ENCODE measurements around the gene KCNMA1. TPM values are rescaled to one million over a fixed set of nuclear protein-coding genes. Genes with fewer than 3 reads are reported as not detected.

Gene KCNMA1
- total RNA-seq, 2 donors from 2014 or later, result 49.9 to 76.2 TPM

DNA sequence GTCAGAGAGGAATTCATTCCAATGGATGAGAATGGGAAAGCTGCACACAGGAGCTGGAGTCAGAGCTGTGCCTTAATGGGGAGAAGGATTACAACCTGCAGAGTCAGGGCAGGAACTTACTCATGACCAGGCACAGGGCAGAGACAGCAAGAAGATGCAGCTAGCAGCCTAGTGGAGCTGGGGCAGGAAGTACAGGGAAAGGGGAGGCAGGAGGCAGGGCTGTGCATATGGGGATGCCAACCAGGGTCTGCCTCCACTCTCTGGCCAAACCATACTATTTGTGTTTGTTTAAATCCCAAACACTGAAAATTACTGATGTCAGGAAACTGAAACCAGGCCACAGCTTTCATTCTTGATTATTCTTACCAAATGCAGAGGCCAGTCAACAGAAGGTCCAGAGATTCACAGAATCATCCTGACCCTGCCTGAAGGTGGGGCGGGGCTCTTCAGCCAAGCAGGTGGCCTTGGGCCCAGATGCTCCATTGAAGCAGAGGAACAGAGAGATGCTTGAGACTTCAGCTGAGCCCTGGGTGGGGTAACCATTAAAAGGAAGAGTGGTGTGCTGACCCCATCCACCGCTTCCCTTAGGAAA lies 461.9 kb downstream of the KCNMA1 start:
- intact Hi-C loops (cut with DNase I, micrococcal nuclease), result no loop called here
- ATAC-seq (no peak), DNase-seq (no peak)

DNA sequence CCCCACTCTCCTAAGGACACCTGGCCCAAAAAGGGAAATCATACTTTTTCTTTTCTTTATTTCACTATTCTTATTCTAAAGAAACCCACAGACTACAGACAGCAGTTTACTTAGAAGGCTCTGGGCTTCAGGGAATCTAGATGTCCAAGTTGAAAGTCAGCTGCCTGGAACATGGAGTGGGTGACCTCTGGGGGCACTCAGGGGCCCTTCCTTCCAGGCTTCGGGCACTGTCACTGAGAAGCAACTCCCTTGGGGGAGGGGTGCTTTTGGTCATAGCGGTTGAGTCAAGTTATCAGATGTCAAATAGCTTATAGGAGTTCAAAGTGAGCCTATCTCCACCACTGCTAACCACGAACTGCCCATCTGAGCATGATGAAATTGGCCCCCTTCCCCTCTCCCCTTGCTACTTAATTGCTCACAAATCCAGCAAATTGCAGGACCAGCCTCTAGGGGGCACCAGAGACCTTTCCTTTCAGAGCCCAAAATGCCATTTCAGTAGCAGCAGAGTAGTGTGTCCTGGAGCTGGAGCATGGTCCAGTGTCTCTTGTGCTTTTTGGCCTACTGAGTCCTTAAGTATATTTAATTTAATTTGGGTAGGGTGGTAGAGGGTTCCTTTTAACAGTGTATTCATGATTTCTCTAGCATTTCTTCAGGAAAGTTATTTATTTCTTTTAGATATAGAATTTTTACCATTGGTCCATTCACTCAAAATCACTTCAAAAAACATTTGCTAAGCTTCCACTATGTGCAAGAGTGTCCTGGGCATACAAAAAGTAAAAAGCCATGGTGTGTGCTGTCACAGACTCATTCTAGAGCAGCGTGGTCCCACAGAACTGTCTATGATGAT lies 463.8 kb downstream of the KCNMA1 start:
- DNase-seq, result peak in 1 of 2 donors; percentile 75
- intact Hi-C loops (cut with DNase I, micrococcal nuclease), result loop anchor here in 1 of 2 donors (5.0 kb wide), 2 partner anchors 218 to 468 kb away; no protein-coding TSS in a partner anchor
- ATAC-seq, result peak; percentile 73

DNA sequence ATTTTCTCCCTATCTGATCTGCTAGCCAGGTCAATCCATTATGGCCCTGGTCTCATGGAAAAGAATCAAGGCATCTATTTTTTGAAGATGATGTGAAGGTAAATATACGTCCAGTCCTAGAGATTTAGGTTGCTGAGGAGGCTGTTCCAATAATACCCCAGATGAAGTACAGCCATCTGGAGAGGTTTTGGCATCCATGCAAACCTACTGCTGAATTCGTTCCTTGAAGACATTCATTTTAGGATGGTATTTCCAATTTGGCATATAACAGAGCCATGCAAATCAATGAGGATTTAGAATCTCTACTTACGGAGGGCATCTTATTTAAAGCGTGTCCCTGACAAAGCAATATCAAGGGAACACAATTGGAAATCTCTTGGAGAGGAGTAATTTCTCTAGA lies 465.5 kb downstream of the KCNMA1 start:
- ATAC-seq (no peak), DNase-seq (no peak)
- intact Hi-C loops (cut with DNase I, micrococcal nuclease), result loop anchor here in 1 of 2 donors (5.0 kb wide), 2 partner anchors 220 to 470 kb away; no protein-coding TSS in a partner anchor

DNA sequence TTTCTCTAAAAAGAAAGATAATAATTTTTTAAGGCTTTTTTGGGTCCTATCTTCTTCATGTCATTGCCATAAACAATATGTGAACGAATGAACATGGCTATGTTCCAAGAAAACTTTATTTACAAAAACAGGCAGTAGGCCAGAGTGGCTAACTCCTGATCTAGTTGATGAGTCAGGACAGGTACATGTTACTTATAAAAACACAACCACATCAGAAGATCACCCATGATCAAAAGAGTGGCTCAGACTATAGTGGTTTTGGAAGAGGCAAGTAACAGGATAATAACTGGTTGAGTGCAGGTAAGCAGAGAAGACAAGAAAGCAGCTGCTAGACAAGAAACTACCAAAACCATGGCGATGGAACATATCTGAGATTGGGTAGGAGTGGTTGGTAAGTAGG lies 468.7 kb downstream of the KCNMA1 start:
- no peak for DNase-seq
- intact Hi-C loops (cut with DNase I, micrococcal nuclease), result loop anchor here in 1 of 2 donors (5.0 kb wide), 1 partner anchor 473 kb away; no protein-coding TSS in a partner anchor
- ATAC-seq, result no peak

DNA sequence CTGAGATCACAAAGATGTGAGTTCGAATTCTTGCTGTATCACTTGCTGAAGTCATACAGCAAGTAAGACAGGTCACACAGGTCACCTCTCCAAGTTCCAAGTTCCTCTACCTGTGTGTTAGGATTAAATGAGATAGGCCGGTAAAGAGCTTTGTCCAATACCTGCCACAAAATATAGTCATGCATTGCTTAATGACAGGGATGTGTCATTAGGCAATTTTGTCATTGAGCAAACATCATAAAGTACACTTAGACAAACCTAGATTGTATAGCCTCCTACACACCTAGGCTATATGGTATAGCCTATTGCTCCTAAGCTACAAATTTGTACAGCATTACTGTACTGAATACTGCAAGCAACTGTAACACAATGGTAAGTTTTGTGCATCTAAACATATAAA lies 469.4 kb downstream of the KCNMA1 start:
- intact Hi-C loops (cut with DNase I, micrococcal nuclease), result loop anchor here in 1 of 2 donors (5.0 kb wide), 1 partner anchor 474 kb away; no protein-coding TSS in a partner anchor
- ATAC-seq (peak; percentile 76), DNase-seq (no peak)

DNA sequence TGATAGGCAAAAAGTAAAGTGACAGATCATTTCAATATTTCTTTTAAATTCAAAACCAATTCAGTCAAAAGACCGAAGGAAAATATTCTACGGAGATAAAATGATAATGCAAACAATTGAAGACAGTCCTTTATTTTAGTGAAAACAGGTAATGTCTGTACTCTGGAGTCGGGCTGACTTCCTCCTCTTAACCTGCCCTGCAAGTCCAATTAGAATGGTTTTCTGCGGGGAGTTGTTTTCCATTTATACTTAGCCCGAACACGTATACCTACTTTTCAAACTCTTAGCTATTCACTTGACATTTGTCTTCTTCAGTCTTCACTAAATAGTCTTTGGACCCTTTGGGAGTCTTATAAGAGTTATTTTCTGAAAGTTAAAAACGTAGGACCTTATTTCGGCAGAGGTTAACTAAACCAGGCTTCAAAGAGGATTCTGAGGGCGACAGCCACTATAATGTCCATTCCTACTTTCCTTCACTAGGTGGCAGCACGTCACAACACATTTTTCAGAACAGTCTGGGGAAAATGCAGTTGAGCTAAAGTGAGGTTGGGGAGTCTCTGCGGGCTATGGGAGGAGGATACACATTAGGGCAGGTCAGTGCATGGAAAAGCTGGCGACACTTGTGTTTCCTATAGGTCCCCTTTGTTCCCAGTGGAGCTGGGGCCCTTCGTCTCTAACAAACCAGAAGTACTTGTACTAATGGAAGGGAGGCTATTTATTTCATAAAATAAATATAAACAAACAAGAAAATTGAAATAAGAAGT lies 472.0 kb downstream of the KCNMA1 start:
- ATAC-seq (peak; percentile 49), DNase-seq (peak in 1 of 2 donors; percentile 40)
- intact Hi-C loops (cut with DNase I, micrococcal nuclease), result loop anchor here in 1 of 2 donors (5.0 kb wide), 1 partner anchor 477 kb away; no protein-coding TSS in a partner anchor

DNA sequence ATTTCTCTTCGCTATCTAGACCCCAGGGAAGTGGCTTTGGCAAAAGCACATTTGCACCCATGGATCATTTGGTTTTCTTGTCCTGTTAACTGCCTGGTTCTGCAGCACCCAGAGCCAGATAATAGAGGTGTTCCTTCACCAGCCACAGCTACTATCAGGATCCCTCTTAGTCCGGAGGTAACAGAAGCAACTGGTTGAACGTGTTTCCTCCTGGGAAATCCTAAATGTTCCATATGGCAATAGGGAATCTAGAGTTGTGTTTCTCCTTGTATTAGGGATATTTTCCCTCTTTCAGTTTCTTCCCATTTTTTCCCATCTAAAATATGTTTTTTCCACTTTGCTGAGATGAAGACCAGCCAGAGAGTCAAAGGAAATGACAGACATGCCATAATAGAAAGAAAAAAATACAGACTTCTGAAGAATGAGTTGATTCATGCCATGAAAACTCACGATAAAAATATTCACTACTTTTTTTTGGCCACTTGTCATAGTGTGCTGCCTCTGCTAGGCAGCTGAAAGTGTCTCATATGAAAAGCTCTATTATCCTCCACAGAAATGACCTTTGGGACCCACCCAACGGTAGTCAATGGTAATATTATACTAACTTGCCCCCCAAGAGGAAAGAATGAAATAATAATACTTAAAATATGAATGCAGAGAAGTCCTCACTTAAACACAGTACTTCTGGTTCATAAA lies 472.8 kb downstream of the KCNMA1 start:
- no peak for ATAC-seq
- no peak for DNase-seq
- intact Hi-C loops (cut with DNase I, micrococcal nuclease), result loop anchor here in 1 of 2 donors (5.0 kb wide), 1 partner anchor 478 kb away; no protein-coding TSS in a partner anchor

DNA sequence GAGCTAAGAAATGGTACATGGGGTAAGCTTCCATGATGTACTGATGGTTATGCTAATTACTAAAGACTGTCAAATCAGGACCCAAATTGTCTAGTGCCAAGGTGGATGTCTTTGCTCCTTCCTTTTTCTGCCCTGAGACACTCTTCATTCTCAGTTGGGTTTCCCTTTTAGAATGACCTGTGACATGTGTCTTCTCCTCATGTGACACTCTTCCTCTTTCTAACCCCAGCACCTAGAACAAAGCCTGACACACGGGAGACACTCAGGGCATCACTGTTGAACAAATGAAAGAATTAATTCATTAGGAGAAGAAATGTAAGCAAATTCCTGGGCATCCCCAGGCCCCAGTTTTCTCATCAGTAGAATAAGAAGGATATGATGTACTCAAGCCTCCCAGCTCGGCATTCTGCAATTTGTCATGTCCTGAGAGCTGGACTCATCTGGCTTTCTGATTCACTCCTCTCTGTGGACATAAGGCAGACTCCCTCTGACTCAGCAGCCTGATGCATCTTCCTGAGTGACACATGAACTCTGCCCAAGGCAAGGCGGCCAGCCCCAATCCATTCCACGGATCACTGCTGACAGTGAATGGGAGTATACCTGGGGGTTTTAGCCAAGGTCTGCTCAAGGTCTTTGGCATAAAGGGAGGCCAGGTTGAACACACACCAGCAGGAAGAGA lies 473.8 kb downstream of the KCNMA1 start:
- intact Hi-C loops (cut with DNase I, micrococcal nuclease), result no loop called here
- ATAC-seq (peak; percentile 54), DNase-seq (peak; percentile 37 to 71)

DNA sequence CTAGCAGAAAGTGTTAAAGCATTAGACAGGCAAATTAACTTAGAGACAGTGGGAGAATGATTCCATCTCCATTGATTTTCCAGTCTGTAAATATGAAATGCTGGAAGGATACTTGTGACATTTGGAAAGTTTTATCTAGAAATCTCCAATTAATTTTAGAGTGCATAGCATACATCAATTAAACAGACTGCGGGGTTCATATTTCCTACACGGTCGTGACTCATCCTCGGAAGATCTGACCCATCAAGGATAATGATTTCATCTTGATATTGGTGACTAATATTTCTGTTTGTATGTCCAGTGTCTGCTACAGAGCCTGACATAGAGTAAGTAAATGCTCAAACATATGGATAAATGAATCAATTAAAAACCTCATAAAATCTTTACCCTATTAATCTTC lies 474.9 kb downstream of the KCNMA1 start:
- intact Hi-C loops (cut with DNase I, micrococcal nuclease), result no loop called here
- DNase-seq, result no peak
- ATAC-seq, result no peak

DNA sequence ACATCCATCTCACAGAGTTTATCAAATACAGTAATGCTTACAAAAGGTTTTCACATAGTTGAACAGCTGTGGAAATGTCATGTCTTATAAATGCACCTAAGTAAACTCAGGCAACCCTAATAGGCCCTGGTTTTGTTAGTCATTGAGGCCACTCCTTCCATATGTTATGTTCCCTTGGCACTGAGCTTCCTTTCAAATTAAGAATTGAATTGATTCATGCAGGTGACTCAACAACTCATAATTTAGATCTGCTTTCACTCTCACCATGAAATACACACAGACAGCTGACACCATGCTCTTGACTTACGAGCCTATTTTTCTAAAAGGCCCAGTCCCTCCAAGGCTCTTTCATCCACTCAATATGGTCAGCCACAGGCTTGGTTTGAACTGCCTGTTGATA lies 476.9 kb downstream of the KCNMA1 start:
- ATAC-seq (peak; percentile 57), DNase-seq (no peak)
- intact Hi-C loops (cut with DNase I, micrococcal nuclease), result no loop called here

DNA sequence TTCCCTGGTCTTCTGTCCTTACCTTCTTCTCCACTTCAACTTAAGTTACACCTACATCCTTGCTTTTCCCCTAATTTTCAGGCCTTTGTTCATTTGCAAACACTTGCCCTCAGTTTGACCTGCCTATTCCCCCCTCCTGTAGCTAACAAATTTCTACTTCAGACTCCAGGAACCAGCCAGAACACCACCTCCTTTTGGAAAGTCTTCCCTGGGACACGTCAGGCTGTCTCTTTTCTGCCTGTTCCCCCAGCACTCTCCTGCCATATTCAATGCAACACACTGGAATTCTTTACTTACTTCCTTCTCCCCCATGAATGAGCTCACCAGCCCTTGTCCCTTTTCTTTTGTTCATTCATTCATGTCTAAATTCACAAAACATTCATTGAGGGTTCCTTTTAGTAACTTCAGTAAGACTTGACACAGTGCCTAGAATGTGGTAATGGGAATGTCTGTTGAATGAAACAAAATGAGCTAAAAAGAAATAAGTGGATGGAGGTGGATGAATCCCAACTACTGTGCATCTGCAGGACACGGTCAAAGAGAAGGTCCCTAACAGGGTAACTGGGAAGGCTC lies 478.0 kb downstream of the KCNMA1 start:
- intact Hi-C loops (cut with DNase I, micrococcal nuclease), result no loop called here
- ATAC-seq, result no peak
- DNase-seq, result no peak

DNA sequence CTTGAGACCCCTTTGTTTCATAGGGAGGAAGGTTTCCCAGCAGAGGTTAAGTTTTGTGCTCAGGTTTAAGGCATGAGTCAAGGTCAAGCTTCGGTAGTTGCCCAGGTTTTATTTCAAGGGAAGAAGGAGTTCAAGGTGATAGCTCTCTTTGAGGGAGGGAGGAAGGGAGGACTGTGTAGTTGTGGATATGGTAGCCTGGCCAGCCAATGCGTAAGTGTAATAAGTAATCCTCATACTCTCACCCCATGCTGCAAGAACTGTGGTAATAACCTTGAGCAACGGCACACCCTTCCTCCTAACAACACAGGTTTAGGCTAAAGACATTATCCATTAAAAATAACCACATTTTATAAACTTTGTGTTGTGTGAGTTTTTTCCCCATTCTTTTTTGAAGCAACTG lies 478.9 kb downstream of the KCNMA1 start:
- DNase-seq (no peak), ATAC-seq (peak; percentile 56)
- intact Hi-C loops (cut with DNase I, micrococcal nuclease), result no loop called here

DNA sequence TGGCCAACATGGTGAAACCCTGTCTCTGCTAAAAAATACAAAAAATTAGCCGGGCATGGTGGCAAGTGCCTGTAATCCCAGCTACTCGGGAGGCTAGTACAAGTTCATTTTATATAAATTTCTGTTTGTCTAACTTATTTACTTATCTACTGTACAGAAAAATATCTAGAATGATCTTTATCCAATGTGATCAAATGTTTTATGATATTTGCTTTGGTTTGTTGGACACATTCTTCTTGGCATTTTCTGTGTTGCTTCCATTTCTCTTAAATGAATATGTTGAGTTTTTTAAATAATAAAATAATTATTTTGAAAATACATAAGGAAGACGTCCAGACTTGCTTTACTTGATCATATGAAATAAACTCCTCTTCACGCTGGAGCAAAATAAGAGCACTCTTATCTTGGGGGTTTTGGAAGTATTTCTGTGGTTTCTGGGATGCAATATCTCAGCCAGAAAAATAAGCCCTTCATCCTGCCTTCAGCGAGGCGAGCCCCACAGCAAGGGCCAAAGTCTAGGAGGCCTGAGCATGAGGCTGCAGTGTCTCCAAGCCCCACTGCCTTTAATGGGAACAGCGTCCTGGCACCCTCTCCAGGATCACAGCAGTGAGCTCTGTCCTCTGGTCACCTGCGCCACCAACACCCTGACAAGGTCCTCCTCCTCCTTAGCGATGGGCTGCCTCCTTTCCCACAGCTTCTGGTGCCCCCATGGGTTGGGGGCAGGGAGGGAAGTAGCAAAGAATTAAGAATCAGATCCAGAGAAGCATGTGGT lies 480.2 kb downstream of the KCNMA1 start:
- intact Hi-C loops (cut with DNase I, micrococcal nuclease), result no loop called here
- DNase-seq (peak; percentile 57 to 67), ATAC-seq (peak; percentile 55)

DNA sequence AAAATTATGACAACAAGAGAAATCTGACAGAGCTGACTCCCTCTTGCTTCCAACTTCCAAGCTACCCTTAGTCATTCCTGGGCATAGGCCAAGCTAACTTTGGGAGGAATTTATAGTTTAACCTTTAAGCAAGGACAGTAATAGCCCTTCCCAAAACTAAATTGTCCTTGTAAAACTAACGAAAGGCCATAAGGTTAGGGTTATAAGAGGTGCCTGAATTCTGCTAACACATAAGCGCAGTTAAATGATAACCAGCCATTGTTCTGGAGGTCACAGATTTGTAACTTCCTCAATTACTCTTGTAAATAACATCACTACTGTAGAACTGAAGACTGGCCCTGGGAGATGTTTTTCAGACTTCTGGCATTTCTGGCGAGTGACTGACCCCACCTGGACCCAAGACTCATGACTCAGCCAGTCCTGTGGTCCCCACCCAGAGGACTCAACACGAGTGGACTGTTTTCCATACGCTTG lies 481.2 kb downstream of the KCNMA1 start:
- DNase-seq (peak in 1 of 2 donors; percentile 48), ATAC-seq (peak; percentile 65)
- intact Hi-C loops (cut with DNase I, micrococcal nuclease), result no loop called here

DNA sequence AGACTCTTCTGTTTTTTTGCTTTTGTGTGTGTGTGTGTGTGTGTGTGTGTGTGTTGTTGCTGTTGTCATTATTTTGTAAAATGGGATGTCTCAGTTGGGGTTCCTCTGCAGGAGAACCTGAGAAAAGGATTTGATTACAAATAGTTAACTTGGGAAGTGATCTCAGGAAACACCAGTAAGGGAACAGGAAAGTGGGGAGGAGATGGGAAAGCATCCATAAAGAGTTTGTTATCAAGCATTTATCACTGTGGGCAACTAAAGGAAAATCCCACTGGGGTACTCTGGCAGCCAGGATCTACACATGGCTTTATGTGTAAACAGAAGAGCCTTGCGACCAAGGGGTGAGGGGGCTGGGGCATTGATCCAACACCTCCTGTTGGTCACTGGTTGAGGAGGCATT lies 485.4 kb downstream of the KCNMA1 start:
- intact Hi-C loops (cut with DNase I, micrococcal nuclease), result no loop called here
- no peak for DNase-seq
- ATAC-seq, result no peak

DNA sequence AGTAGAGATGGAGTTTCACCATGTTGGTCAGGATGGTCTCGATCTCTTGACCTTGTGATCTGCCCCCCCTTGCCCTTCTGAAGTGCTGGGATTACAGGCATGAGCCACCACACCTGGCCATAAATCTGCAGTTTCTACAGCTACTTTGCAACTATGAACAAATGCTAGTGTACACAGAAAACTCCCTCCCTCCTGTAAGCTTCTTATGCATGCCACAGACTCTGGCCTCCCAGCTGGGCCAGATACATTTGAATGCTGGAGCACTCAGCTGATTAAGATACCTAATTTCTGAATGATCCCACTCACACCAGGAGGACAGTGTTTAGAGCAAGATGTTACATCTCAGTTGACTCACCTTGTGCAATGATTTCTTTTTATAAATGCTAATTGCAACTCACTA lies 486.2 kb downstream of the KCNMA1 start:
- intact Hi-C loops (cut with DNase I, micrococcal nuclease), result no loop called here
- DNase-seq, result no peak
- ATAC-seq, result peak; percentile 50

DNA sequence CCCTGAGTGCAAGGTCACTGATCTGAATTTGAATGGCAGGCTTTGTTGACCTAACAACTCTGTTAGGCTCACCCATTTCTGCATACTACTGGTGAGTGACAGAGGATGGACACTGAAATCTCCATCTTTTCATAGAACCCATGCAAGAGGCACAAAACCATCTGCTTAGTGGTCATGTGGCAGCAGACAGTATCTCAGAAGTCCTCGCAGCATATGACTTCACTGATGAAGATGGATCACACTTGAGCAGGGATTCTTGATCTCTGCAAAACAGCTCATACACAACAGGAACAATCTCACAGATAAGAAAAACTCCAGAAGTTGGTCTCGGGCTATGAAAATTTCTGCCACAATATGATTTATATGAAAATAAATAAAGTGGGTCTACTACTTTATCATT lies 487.9 kb downstream of the KCNMA1 start:
- no peak for ATAC-seq
- intact Hi-C loops (cut with DNase I, micrococcal nuclease), result no loop called here
- no peak for DNase-seq
